ENCODE results near the gene RPS27.

The RPS27 gene

GRCh38 chr1:153954826-153955225, 35.7 kb upstream of the RPS27 start:
- in situ Hi-C loops (cut with MboI; ENCODE audit: low sequenced_read_pairs, unreplicated experiment), result no loop called here
- no peak for TF ChIP-seq CTCF (IDR thresholded peaks at IDR 0.05; ENCODE audit: borderline replicate concordance, control extremely low read depth, extremely low read depth, insufficient read depth, missing control alignments)
- no peak for DNase-seq (ENCODE audit: low spot score)

- no peak for DNase-seq (ENCODE audit: low spot score)
- TF ChIP-seq CTCF (IDR thresholded peaks at IDR 0.05; ENCODE audit: borderline replicate concordance, control extremely low read depth, extremely low read depth, insufficient read depth, missing control alignments), result no peak
- in situ Hi-C loops (cut with MboI; ENCODE audit: low sequenced_read_pairs, unreplicated experiment), result no loop called here
These were observed 33.4 kb upstream of the RPS27 start for GRCh38 chr1:153956997-153957715.

- peak; percentile 63 for DNase-seq (ENCODE audit: low spot score)
- in situ Hi-C loops (cut with MboI; ENCODE audit: low sequenced_read_pairs, unreplicated experiment), result no loop called here
- TF ChIP-seq CTCF (IDR thresholded peaks at IDR 0.05; ENCODE audit: borderline replicate concordance, control extremely low read depth, extremely low read depth, insufficient read depth, missing control alignments), result no peak
These were observed 32.8 kb upstream of the RPS27 start for GRCh38 chr1:153957744-153958110.

GRCh38 chr1:153958111-153958960, 32.2 kb upstream of the RPS27 start, which contains the start of gene CRTC2:
CRTC2 (minus strand) TSS chr1:153958612; CDS start chr1:153958497, 115 bp downstream.
- in situ Hi-C loops (cut with MboI; ENCODE audit: low sequenced_read_pairs, unreplicated experiment), result no loop called here
- DNase-seq (ENCODE audit: low spot score), result peak; percentile 98
- peak; percentile 11 for TF ChIP-seq CTCF (IDR thresholded peaks at IDR 0.05; ENCODE audit: borderline replicate concordance, control extremely low read depth, extremely low read depth, insufficient read depth, missing control alignments)

GRCh38 chr1:153958961-153959260, 31.7 kb upstream of the RPS27 start:
- no peak for TF ChIP-seq CTCF (IDR thresholded peaks at IDR 0.05; ENCODE audit: borderline replicate concordance, control extremely low read depth, extremely low read depth, insufficient read depth, missing control alignments)
- in situ Hi-C loops (cut with MboI; ENCODE audit: low sequenced_read_pairs, unreplicated experiment), result no loop called here
- no peak for DNase-seq (ENCODE audit: low spot score)

GRCh38 chr1:153959454-153959853, 31.1 kb upstream of the RPS27 start:
- in situ Hi-C loops (cut with MboI; ENCODE audit: low sequenced_read_pairs, unreplicated experiment), result no loop called here
- DNase-seq (ENCODE audit: low spot score), result no peak
- no peak for TF ChIP-seq CTCF (IDR thresholded peaks at IDR 0.05; ENCODE audit: borderline replicate concordance, control extremely low read depth, extremely low read depth, insufficient read depth, missing control alignments)

Data from GM13976 (cell line).